Naive B cell (primary cell): Measurements from ENCODE around the gene SPAG6. TPM values are rescaled to one million over a fixed set of nuclear protein-coding genes. Genes with fewer than 3 reads are reported as not detected.

Experiments used
- ATAC-seq, 2 donors: fragments of 150-1000 bp; cut with Tn5 transposase; 2 replicates each; pipeline ENCODE4 v1.10.0; 2021; ENCODE audit warnings: low read depth in 2 of 2, mild to moderate bottlenecking in 2 of 2, moderate library complexity in 2 of 2
- DNase-seq: peaks from one replicate; pipeline ENCODE4 v3.0.0; 2022
- H3K27ac Mint-ChIP-seq, 6 donors: one replicate each; pipeline ENCODE4 v1.8.0; 2020 to 2022; ENCODE audit warnings: mild to moderate bottlenecking in 6 of 6, mixed read lengths in 6 of 6, moderate library complexity in 5 of 6, inconsistent platforms in 2 of 6
- H3K27me3 Mint-ChIP-seq, 3 donors: one replicate each; pipeline ENCODE4 v1.8.0; 2021 to 2022; ENCODE audit warnings: mixed read lengths in 3 of 3, mild to moderate bottlenecking in 1 of 3
- H3K36me3 Mint-ChIP-seq, 2 donors: one replicate each; pipeline ENCODE4 v1.8.0; 2020 to 2022; ENCODE audit warnings: mixed read lengths in 2 of 2, inconsistent platforms in 1 of 2, mild to moderate bottlenecking in 1 of 2
- H3K4me1 Mint-ChIP-seq, 3 donors: one replicate each; pipeline ENCODE4 v1.8.0; 2020 to 2022; ENCODE audit warnings: mixed read lengths in 3 of 3, inconsistent platforms in 1 of 3, mild to moderate bottlenecking in 1 of 3, moderate library complexity in 1 of 3
- H3K4me3 Mint-ChIP-seq, 8 donors: one replicate each; pipeline ENCODE4 v1.8.0; 2020 to 2022; ENCODE audit warnings: mild to moderate bottlenecking in 8 of 8, mixed read lengths in 8 of 8, moderate library complexity in 8 of 8, inconsistent platforms in 2 of 8
- H3K9me3 Mint-ChIP-seq, 7 donors: one replicate each; pipeline ENCODE4 v1.8.0; 2020 to 2022; ENCODE audit warnings: mixed read lengths in 7 of 7, mild to moderate bottlenecking in 5 of 7, inconsistent platforms in 2 of 7, moderate library complexity in 1 of 7
- polyA plus RNA-seq, 6 donors: library from polyadenylated mRNA; unstranded; fragments of 300-500 nt; fragmentation: Illumina TruSeq; gene quantifications; one replicate each; pipeline ENCODE4 v1.2.3, GENCODE V29; 2021; ENCODE audit warnings: low read depth in 6 of 6

SPAG6 gene
- polyA plus RNA-seq, 6 donors from 2014 or later = not detected

- H3K4me1 Mint-ChIP-seq = peaks cover 5 to 8% (median 6%) of the 10 kb centered on the region in 3 donors
- no peaks in the 10 kb centered on the region for H3K27me3 Mint-ChIP-seq
- H3K36me3 Mint-ChIP-seq = no peaks in the 10 kb centered on the region
- ATAC-seq (no peak), DNase-seq (no peak)
- H3K9me3 Mint-ChIP-seq = no peaks in the 10 kb centered on the region
- no peak overlapping the region for H3K27ac Mint-ChIP-seq
- H3K4me3 Mint-ChIP-seq = no peak overlapping the region
Measured at GRCh38 chr10:22363305-22363704, 18.0 kb downstream of the SPAG6 start.

GRCh38 chr10:22364407-22365140, 19.3 kb downstream of the SPAG6 start:
- no peak overlapping the region for H3K27ac Mint-ChIP-seq
- no peaks in the 10 kb centered on the region for H3K27me3 Mint-ChIP-seq
- H3K4me1 Mint-ChIP-seq = peaks cover 6 to 9% (median 8%) of the 10 kb centered on the region in 3 donors
- ATAC-seq = no peak
- no peak for DNase-seq
- no peak overlapping the region for H3K4me3 Mint-ChIP-seq
- H3K9me3 Mint-ChIP-seq = no peaks in the 10 kb centered on the region
- H3K36me3 Mint-ChIP-seq = no peaks in the 10 kb centered on the region

DNA sequence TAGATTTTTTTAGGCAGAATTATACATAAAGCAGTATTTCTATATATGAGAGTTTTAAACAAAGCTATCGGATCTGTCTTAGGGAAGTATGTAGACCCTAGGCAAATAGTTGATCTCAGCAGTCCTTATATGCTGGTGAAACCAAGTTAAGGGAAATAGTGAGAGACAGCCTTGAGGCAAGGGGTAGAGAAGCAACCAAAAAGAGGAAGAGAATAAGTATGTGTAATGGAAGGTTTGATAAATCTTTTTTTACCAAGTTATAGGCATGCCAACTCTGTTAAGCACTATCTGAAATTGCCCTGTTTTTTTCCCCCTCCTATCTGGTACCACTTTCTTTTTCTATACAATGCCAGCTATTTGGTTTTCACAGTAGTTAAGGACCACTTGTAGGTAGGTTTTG, 19.9 kb downstream of the SPAG6 start:
- no peaks in the 10 kb centered on the region for H3K9me3 Mint-ChIP-seq
- H3K27me3 Mint-ChIP-seq = no peaks in the 10 kb centered on the region
- no peak overlapping the region for H3K4me3 Mint-ChIP-seq
- H3K4me1 Mint-ChIP-seq = peaks cover 8 to 10% (median 10%) of the 10 kb centered on the region in 3 donors
- ATAC-seq (peak; percentile 92 to 96), DNase-seq (no peak)
- H3K36me3 Mint-ChIP-seq = no peaks in the 10 kb centered on the region
- H3K27ac Mint-ChIP-seq = no peak overlapping the region

GRCh38 chr10:22365644-22366434, 20.5 kb downstream of the SPAG6 start:
- Mint-ChIP-seq H3K4me1 (peaks cover 10 to 11% (median 11%) of the 10 kb centered on the region in 3 donors), H3K36me3 (no peaks in the 10 kb centered on the region), H3K27me3 (no peaks in the 10 kb centered on the region), H3K4me3 (no peak overlapping the region), H3K27ac (no peak overlapping the region), H3K9me3 (no peaks in the 10 kb centered on the region)
- ATAC-seq = no peak
- DNase-seq = no peak

DNA sequence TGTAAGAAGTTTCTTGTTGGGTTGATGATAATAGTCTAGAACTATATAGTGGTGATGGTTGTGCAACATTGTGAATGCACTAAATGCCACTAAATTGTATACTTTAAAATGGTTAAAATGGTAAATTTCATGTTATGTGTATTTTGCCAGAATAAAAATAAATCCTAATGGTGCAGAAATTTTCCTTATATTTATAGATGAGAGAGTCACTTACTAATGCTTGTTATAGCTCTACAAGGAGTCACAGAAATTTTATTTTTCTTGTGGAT, 21.1 kb downstream of the SPAG6 start:
- no peaks in the 10 kb centered on the region for H3K27me3 Mint-ChIP-seq
- H3K36me3 Mint-ChIP-seq = no peaks in the 10 kb centered on the region
- DNase-seq = no peak
- ATAC-seq = no peak
- peaks cover 10 to 11% (median 11%) of the 10 kb centered on the region in 3 donors for H3K4me1 Mint-ChIP-seq
- H3K27ac Mint-ChIP-seq = no peak overlapping the region
- no peak overlapping the region for H3K4me3 Mint-ChIP-seq
- no peaks in the 10 kb centered on the region for H3K9me3 Mint-ChIP-seq

GRCh38 chr10:22366771-22367170, 21.5 kb downstream of the SPAG6 start:
- Mint-ChIP-seq H3K4me1 (peaks cover 10 to 11% (median 11%) of the 10 kb centered on the region in 3 donors), H3K27ac (peak overlapping the region in 1 of 6 donors; percentile 19), H3K36me3 (no peaks in the 10 kb centered on the region), H3K27me3 (no peaks in the 10 kb centered on the region), H3K4me3 (no peak overlapping the region), H3K9me3 (no peaks in the 10 kb centered on the region)
- DNase-seq = no peak
- no peak for ATAC-seq

DNA sequence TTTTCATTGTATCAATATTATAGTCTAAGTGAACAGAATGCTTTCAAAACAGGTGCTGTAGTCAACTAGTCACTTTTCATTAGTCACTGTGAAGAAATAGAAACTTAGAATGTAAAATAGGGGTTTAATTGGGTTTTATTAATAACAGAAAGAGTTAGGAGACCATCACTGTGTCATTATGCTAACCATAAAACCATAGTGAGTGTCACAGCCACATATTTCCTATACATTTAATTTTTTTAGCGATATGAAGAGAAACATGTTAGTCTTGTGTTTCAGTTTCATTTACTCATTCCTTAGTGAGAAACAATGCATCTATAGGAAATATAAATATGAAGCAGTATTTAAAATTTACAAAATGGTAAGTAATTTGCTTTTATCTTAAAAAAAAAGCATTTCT, 22.2 kb downstream of the SPAG6 start:
- H3K27me3 Mint-ChIP-seq = no peaks in the 10 kb centered on the region
- H3K9me3 Mint-ChIP-seq = no peaks in the 10 kb centered on the region
- no peak overlapping the region for H3K4me3 Mint-ChIP-seq
- ATAC-seq = no peak
- no peak overlapping the region for H3K27ac Mint-ChIP-seq
- H3K4me1 Mint-ChIP-seq = peaks cover 10 to 11% (median 11%) of the 10 kb centered on the region in 3 donors
- no peaks in the 10 kb centered on the region for H3K36me3 Mint-ChIP-seq
- no peak for DNase-seq

DNA sequence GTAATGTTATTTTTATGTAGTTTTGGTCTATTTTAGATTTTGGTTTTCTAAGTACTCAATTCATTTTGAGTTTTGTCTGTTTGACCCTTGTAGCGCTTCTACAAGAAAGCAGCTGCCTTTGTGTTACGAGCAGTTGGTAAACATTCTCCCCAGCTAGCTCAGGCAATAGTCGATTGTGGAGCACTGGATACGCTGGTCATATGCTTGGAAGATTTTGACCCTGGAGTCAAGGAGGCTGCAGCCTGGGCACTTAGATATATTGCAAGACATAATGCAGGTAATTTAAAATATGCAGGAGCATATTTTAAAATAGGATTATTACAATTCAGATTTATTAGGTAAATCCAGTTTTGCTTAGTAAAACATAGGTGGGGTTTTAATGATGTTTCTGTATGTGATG, 23.1 kb downstream of the SPAG6 start:
- ATAC-seq (no peak), DNase-seq (no peak)
- Mint-ChIP-seq H3K27ac (no peak overlapping the region), H3K4me1 (peaks cover 10 to 11% (median 11%) of the 10 kb centered on the region in 3 donors), H3K36me3 (no peaks in the 10 kb centered on the region), H3K4me3 (no peak overlapping the region), H3K27me3 (no peaks in the 10 kb centered on the region), H3K9me3 (no peaks in the 10 kb centered on the region)

GRCh38 chr10:22368981-22369380, 23.7 kb downstream of the SPAG6 start:
- no peaks in the 10 kb centered on the region for H3K9me3 Mint-ChIP-seq
- DNase-seq = no peak
- no peaks in the 10 kb centered on the region for H3K27me3 Mint-ChIP-seq
- H3K4me1 Mint-ChIP-seq = peaks cover 10 to 11% (median 11%) of the 10 kb centered on the region in 3 donors
- ATAC-seq = no peak
- no peak overlapping the region for H3K27ac Mint-ChIP-seq
- H3K4me3 Mint-ChIP-seq = no peak overlapping the region
- no peaks in the 10 kb centered on the region for H3K36me3 Mint-ChIP-seq

DNA sequence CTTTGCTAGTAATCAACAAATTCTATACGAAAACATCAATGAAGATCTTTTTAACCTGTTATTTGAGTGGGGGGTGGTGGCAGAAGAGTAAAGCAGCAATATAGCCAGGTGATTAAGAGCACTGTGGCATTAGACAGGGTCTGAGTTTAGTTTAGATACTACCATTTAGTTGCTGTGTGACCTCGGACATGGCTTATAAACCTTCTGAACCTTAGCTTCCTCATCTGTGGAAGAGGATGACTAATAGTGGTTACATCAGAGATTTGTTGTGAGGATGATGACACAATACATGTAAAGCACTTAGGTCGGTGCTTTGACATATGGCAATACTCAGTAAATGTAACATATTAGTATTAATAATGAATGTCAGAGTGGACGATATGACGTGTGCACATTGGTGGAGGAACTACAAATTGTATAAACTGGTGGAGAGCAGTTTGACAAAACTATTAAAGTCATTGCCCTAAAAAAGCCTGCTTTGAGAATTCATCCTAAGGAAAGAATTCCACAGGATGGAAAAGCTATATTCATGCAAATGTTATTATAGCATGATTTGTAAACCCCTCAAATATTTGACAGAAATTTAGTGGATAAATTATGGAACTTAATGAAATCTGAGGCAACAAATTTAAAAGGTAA, 24.3 kb downstream of the SPAG6 start:
- ATAC-seq (no peak), DNase-seq (no peak)
- Mint-ChIP-seq H3K4me3 (peak overlapping the region in 1 of 8 donors; percentile 24), H3K27me3 (no peaks in the 10 kb centered on the region), H3K27ac (no peak overlapping the region), H3K4me1 (peaks cover 10 to 14% (median 12%) of the 10 kb centered on the region in 3 donors), H3K36me3 (no peaks in the 10 kb centered on the region), H3K9me3 (no peaks in the 10 kb centered on the region)

DNA sequence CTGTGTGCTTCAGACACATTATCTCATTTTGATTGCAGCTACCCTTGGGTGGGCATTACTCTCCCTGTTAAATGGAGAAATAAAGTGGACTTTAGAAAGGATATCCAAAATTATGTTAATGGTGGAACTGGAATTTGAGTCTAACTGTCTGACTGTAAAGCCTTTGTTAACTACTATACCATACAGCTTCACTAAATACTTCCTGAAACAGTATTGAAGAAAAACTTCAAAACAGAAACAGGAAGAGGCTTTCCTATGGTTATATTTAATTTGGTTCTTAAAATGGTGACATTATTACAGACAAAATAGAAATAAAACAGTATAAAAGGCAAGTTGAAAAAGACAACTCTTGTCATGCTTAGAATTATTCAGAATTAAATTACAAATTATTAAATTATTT, 25.0 kb downstream of the SPAG6 start:
- no peaks in the 10 kb centered on the region for H3K27me3 Mint-ChIP-seq
- H3K36me3 Mint-ChIP-seq = no peaks in the 10 kb centered on the region
- ATAC-seq = peak; percentile 55 to 58
- H3K4me1 Mint-ChIP-seq = peaks cover 15 to 18% (median 15%) of the 10 kb centered on the region in 3 donors
- peak overlapping the region in 2 of 8 donors; percentile 24 to 51 for H3K4me3 Mint-ChIP-seq
- H3K27ac Mint-ChIP-seq = peak overlapping the region in 1 of 6 donors; percentile 39
- no peaks in the 10 kb centered on the region for H3K9me3 Mint-ChIP-seq
- no peak for DNase-seq

DNA sequence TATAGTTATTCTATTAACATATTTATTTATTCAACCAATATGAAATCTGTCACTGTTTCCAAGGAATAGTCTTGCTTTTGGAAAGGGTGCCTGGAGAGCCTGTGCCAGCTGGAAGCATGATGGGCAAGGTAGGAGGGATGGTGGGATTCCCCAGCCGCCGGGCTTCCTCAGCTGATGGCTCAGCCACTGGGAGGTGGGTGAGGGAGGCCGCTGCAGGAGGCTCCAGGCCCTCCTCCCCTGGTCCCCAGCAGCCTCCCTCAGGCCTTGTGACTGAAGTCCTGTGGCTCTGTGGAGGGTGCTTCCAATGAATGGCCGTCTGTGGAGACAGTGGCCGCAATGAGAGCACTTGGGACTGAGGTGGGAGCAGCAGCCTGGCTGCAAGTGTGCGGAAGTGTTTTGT, 27.0 kb downstream of the SPAG6 start:
- no peak overlapping the region for H3K27ac Mint-ChIP-seq

GRCh38 chr10:22372917-22373316, 27.6 kb downstream of the SPAG6 start:
- Mint-ChIP-seq H3K27ac (no peak overlapping the region), H3K9me3 (no peaks in the 10 kb centered on the region), H3K27me3 (no peaks in the 10 kb centered on the region), H3K36me3 (no peaks in the 10 kb centered on the region), H3K4me3 (no peak overlapping the region), H3K4me1 (peaks cover 11 to 14% (median 12%) of the 10 kb centered on the region in 3 donors)
- DNase-seq (no peak), ATAC-seq (no peak)

More for the DNA sequence above, 27.0 kb downstream of the SPAG6 start:
- Mint-ChIP-seq H3K4me3 (no peak overlapping the region), H3K27me3 (no peaks in the 10 kb centered on the region), H3K4me1 (peaks cover 10 to 14% (median 12%) of the 10 kb centered on the region in 3 donors), H3K36me3 (no peaks in the 10 kb centered on the region), H3K9me3 (no peaks in the 10 kb centered on the region)
- no peak for DNase-seq
- ATAC-seq = no peak
